MM.1S (cell line): ENCODE results near the gene HP1BP3.

Source experiments
- DNase-seq: peaks from one replicate; pipeline ENCODE4 v3.0.0-alpha.2; 2015
- H2AFZ ChIP-seq: fragments of 300-600 bp; sonication (generic); 2 replicates; pipeline ENCODE4 v1.6.0; 2016; ENCODE audit warnings: antibody characterized with exemption, low read length
- H3F3A ChIP-seq: fragments of 300-600 bp; sonication (generic); 2 replicates; pipeline ENCODE4 v1.6.1; 2016; ENCODE audit warnings: mild to moderate bottlenecking, antibody characterized with exemption, low read length, moderate library complexity, mixed read lengths; ENCODE audit not compliant: insufficient read depth
- H3K27ac ChIP-seq: fragments of 300-600 bp; sonication (generic); 2 replicates; pipeline ENCODE4 v1.5.1; 2016; ENCODE audit warnings: mild to moderate bottlenecking, low read length
- H3K27me3 ChIP-seq: fragments of 300-600 bp; sonication (generic); replicated peaks from 2 replicates; pipeline ENCODE4 v1.6.0; 2016; ENCODE audit warnings: low read length; ENCODE audit not compliant: insufficient read depth
- H3K36me3 ChIP-seq: fragments of 300-600 bp; sonication (generic); replicated peaks from 2 replicates; pipeline ENCODE4 v1.6.1; 2016; ENCODE audit warnings: mild to moderate bottlenecking, low read length, mixed read lengths; ENCODE audit not compliant: insufficient read depth
- H3K4me1 ChIP-seq: fragments of 300-600 bp; sonication (generic); 2 replicates; pipeline ENCODE4 v1.6.1; 2016; ENCODE audit warnings: low read length, mixed read lengths
- H3K4me2 ChIP-seq: fragments of 300-600 bp; sonication (generic); 2 replicates; pipeline ENCODE4 v1.6.0; 2016; ENCODE audit warnings: low read depth, low read length
- H3K4me3 ChIP-seq: fragments of 300-600 bp; sonication (generic); 2 replicates; pipeline ENCODE4 v1.5.1; 2016; ENCODE audit warnings: low read length, mixed read lengths
- H3K79me2 ChIP-seq: fragments of 300-600 bp; sonication (generic); 2 replicates; pipeline ENCODE4 v1.6.1; 2016; ENCODE audit warnings: mixed run types, low read length, mixed read lengths
- H3K9ac ChIP-seq: fragments of 300-600 bp; sonication (generic); 2 replicates; pipeline ENCODE4 v1.6.1; 2016; ENCODE audit warnings: low read length, mixed read lengths
- H3K9me2 ChIP-seq: fragments of 300-600 bp; sonication (generic); replicated peaks from 2 replicates; pipeline ENCODE4 v1.6.1; 2016; ENCODE audit warnings: mild to moderate bottlenecking, low read length, mixed read lengths; ENCODE audit not compliant: insufficient read depth
- H3K9me3 ChIP-seq: fragments of 300-600 bp; sonication (generic); replicated peaks from 2 replicates; pipeline ENCODE4 v1.6.1; 2016; ENCODE audit warnings: mild to moderate bottlenecking, low read length, mixed read lengths; ENCODE audit not compliant: insufficient read depth
- H4K20me1 ChIP-seq: fragments of 300-600 bp; sonication (generic); 2 replicates; pipeline ENCODE4 v1.6.1; 2016; ENCODE audit warnings: mild to moderate bottlenecking, low read length, moderate library complexity, mixed read lengths; ENCODE audit not compliant: insufficient read depth
- EZH2 ChIP-seq: fragments of 300-600 bp; sonication (generic); optimal IDR thresholded peaks from 2 replicates; pipeline ENCODE3; 2017; ENCODE audit warnings: low read depth, mild to moderate bottlenecking, antibody characterized with exemption, low read length, mixed read lengths
- EZH2phosphoT487 ChIP-seq: fragments of 300-600 bp; sonication (generic); IDR thresholded peaks from 2 replicates; pipeline ENCODE4 v1.6.1; 2018; ENCODE audit warnings: antibody characterized with exemption, low read length
- TF ChIP-seq, protein P1 (sequence below): fragments of 300-600 bp; sonication (generic); IDR thresholded peaks from 2 replicates; pipeline ENCODE4 v1.5.1; 2016; ENCODE audit warnings: antibody characterized with exemption, low read length, mixed read lengths

Gene HP1BP3

DNA sequence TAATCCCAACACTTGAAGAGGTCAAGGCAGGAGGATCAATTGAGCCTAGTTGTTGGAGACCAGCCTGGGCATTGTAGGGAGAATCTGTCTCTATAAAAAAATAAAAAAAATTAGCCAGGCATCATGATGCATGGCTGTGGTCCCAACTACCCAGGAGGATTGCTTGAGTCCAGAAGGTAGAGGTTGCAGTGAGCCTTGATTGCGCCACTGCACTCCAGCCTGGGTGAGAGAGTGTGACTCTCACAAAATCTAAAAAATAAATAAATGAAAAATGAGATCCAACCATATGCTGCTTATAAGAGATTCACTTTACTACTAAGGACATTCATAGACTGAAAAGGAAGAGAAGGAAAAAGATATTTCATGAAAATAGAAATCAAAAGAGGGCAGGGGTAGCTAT, 47.1 kb upstream of the HP1BP3 start:
- no peak for DNase-seq

DNA sequence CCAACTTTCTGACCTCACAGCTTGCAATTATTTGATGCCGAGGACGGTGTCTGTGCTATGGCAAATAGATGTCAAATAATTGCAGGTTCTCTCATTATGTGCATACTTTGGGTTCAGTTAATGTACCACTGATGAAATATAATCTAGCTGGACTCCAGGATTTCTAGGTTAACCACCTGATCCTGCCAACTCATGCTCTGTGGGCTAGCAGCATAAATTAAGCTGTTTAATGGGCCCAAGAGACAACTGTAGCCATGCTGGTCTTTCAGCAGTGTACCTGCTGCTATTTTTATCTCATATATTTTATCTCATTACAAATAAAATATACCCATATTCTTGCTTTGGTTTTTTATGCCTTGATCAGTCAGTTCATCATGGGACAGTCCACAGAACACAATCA, 43.3 kb upstream of the HP1BP3 start:
- no peak overlapping the region for H3K27ac ChIP-seq

More for the DNA sequence above, 47.1 kb upstream of the HP1BP3 start:
- Histone ChIP-seq H3K9me2 (no peaks in the 10 kb centered on the region), H3K9ac (no peak overlapping the region), H3K79me2 (no peaks in the 10 kb centered on the region), H3K27me3 (no peaks in the 10 kb centered on the region), H3F3A (no peaks in the 10 kb centered on the region), H3K9me3 (no peaks in the 10 kb centered on the region), H3K36me3 (no peaks in the 10 kb centered on the region), H2AFZ (no peak overlapping the region), H3K4me1 (no peaks in the 10 kb centered on the region), H3K27ac (no peak overlapping the region), H3K4me3 (no peak overlapping the region), H4K20me1 (no peaks in the 10 kb centered on the region), H3K4me2 (no peak overlapping the region)
- TF ChIP-seq EZH2 (no peak), EZH2phosphoT487 (no peak)
- TF ChIP-seq, protein P1, sequence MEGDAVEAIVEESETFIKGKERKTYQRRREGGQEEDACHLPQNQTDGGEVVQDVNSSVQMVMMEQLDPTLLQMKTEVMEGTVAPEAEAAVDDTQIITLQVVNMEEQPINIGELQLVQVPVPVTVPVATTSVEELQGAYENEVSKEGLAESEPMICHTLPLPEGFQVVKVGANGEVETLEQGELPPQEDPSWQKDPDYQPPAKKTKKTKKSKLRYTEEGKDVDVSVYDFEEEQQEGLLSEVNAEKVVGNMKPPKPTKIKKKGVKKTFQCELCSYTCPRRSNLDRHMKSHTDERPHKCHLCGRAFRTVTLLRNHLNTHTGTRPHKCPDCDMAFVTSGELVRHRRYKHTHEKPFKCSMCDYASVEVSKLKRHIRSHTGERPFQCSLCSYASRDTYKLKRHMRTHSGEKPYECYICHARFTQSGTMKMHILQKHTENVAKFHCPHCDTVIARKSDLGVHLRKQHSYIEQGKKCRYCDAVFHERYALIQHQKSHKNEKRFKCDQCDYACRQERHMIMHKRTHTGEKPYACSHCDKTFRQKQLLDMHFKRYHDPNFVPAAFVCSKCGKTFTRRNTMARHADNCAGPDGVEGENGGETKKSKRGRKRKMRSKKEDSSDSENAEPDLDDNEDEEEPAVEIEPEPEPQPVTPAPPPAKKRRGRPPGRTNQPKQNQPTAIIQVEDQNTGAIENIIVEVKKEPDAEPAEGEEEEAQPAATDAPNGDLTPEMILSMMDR, result no peak

DNA sequence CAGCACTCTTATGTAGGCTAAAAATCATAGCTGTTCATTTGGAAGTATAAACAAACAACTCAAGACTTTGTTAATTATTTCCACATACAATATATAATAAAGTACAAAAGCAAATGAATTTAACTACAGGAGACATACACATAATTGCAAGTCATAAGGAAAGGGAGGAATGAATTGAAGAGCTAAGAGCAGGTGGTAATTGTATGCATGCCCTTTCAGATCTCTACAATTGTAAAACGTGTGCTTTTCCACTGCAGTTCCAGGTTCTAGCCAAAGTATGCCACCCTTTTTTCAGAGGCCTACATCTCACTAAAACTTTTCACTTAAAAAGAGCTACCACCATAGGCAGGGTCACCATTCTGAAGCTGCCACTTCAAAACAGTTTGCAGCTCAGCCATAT, 42.8 kb upstream of the HP1BP3 start:
- Histone ChIP-seq H3F3A (no peaks in the 10 kb centered on the region), H2AFZ (no peak overlapping the region), H3K4me3 (no peak overlapping the region), H4K20me1 (no peaks in the 10 kb centered on the region), H3K79me2 (no peaks in the 10 kb centered on the region), H3K27me3 (no peaks in the 10 kb centered on the region), H3K9ac (no peak overlapping the region), H3K4me1 (no peaks in the 10 kb centered on the region), H3K27ac (no peak overlapping the region), H3K9me3 (no peaks in the 10 kb centered on the region), H3K9me2 (no peaks in the 10 kb centered on the region), H3K4me2 (no peak overlapping the region), H3K36me3 (no peaks in the 10 kb centered on the region)
- no peak for DNase-seq
- TF ChIP-seq, protein P1, result no peak
- TF ChIP-seq EZH2 (no peak), EZH2phosphoT487 (no peak)

More for the DNA sequence above, 43.3 kb upstream of the HP1BP3 start:
- Histone ChIP-seq H3K9me3 (no peaks in the 10 kb centered on the region), H3K27me3 (no peaks in the 10 kb centered on the region), H3K9ac (no peak overlapping the region), H2AFZ (no peak overlapping the region), H4K20me1 (no peaks in the 10 kb centered on the region), H3F3A (no peaks in the 10 kb centered on the region), H3K4me2 (no peak overlapping the region), H3K79me2 (no peaks in the 10 kb centered on the region), H3K4me3 (no peak overlapping the region), H3K4me1 (no peaks in the 10 kb centered on the region), H3K36me3 (no peaks in the 10 kb centered on the region), H3K9me2 (no peaks in the 10 kb centered on the region)
- no peak for DNase-seq
- TF ChIP-seq EZH2 (no peak), EZH2phosphoT487 (no peak)

DNA sequence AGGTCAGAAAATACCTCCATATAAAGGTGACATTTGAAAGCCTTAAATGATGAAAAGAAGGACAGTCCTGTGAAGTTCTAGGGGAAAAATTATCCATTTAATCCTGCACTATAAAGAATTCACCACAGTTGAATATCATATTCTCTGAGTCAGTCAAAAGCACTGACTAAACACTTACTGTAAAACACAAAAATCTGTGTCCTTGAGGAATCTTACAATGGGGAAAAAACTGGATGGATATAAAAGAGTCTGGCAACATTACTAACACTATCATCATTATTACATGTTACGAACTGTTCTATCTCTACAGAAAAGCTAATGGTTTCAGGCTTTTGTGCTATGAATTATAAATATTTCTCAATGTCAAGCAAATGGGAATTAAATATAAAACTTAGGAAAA, 42.4 kb upstream of the HP1BP3 start:
- H4K20me1 ChIP-seq, result no peaks in the 10 kb centered on the region
- H3K9me2 ChIP-seq, result no peaks in the 10 kb centered on the region
- no peak overlapping the region for H3K9ac ChIP-seq
- no peaks in the 10 kb centered on the region for H3K9me3 ChIP-seq
- no peak overlapping the region for H3K4me3 ChIP-seq
- H3F3A ChIP-seq, result no peaks in the 10 kb centered on the region
- H3K4me1 ChIP-seq, result no peaks in the 10 kb centered on the region
- H3K27me3 ChIP-seq, result no peaks in the 10 kb centered on the region
- no peak overlapping the region for H3K4me2 ChIP-seq
- no peak overlapping the region for H3K27ac ChIP-seq
- DNase-seq, result no peak
- no peaks in the 10 kb centered on the region for H3K79me2 ChIP-seq
- no peak overlapping the region for H2AFZ ChIP-seq
- TF ChIP-seq, protein P1, result no peak
- TF ChIP-seq EZH2phosphoT487, result no peak
- no peak for TF ChIP-seq EZH2
- H3K36me3 ChIP-seq, result no peaks in the 10 kb centered on the region
